HUES6 (cell line): ENCODE measurements around the gene ARNT2.

Source experiments
- H3K27ac ChIP-seq: 2 replicates; pipeline ENCODE4 v1.7.0; 2013; ENCODE audit warnings: low read depth, mild to moderate bottlenecking, low read length, inconsistent platforms
- H3K27me3 ChIP-seq: 2 replicates; pipeline ENCODE4 v1.6.1; 2013; ENCODE audit warnings: low read length; ENCODE audit not compliant: control insufficient read depth, insufficient read depth
- H3K36me3 ChIP-seq: 2 replicates; pipeline ENCODE4 v1.6.1; 2013; ENCODE audit warnings: low read length; ENCODE audit not compliant: control insufficient read depth, insufficient read depth
- H3K4me1 ChIP-seq: 2 replicates; pipeline ENCODE4 v1.6.1; 2013; ENCODE audit warnings: low read length; ENCODE audit not compliant: control insufficient read depth, insufficient read depth
- H3K4me3 ChIP-seq: 2 replicates; pipeline ENCODE4 v1.5.1; 2013; ENCODE audit warnings: low read depth, low read length
- H3K9ac ChIP-seq: one replicate; pipeline ENCODE4 v1.6.1; 2013; ENCODE audit warnings: mild to moderate bottlenecking, low read length
- H3K9me3 ChIP-seq: 2 replicates; pipeline ENCODE4 v1.6.1; 2013; ENCODE audit warnings: low read depth, low read length; ENCODE audit not compliant: control insufficient read depth, insufficient read depth

Gene ARNT2

DNA sequence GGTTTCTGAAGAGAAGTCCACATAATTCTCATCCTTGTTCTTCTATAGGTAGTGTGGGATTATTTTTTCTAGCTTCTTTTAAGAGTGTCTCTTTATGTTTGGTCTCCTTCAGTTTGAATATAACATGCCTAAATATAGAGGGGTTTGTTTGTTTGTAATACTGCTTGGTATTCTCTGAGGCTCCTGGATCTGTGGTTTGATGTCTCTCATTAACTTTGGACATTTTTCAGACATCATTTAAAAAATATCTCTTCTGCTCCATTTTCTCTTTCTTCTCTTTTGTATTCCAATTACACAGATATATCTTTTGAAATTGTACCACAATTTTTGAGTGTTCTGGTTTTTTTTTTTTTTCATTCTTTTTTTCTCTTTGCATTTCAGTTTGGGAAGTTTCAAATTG lies 113.1 kb downstream of the ARNT2 start:
- H3K27ac ChIP-seq: no peak overlapping the region
- no peaks in the 10 kb centered on the region for H3K4me1 ChIP-seq
- H3K9ac ChIP-seq: no peak overlapping the region
- no peak overlapping the region for H3K4me3 ChIP-seq
- H3K9me3 ChIP-seq: no peaks in the 10 kb centered on the region; the same call in 1 of the 2 replicates
- no peaks in the 10 kb centered on the region for H3K27me3 ChIP-seq
- H3K36me3 ChIP-seq: no peaks in the 10 kb centered on the region

DNA sequence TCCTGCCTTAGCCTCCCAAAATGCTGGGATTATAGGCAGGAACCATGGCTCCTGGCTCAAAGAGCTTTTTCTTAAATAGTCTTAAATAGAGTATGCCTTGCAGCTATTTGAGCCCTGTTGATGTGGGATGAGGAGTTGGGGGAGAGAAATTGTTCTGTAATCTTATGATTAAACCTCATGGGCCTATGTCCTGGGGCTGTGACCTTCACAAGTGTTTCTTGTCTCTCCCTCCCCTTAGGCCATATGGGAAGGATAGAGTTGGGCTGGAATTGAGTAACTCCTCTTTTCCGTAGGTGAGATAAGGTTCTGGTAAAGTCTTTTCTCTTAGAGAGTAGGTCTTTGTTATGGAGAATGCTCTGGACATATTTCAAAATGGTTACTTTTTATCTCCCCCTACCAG lies 114.3 kb downstream of the ARNT2 start:
- no peaks in the 10 kb centered on the region for H3K27me3 ChIP-seq
- no peak overlapping the region for H3K27ac ChIP-seq
- H3K9ac ChIP-seq: no peak overlapping the region
- no peaks in the 10 kb centered on the region for H3K4me1 ChIP-seq
- no peaks in the 10 kb centered on the region for H3K36me3 ChIP-seq
- H3K9me3 ChIP-seq: no peaks in the 10 kb centered on the region; the same call in 1 of the 2 replicates
- H3K4me3 ChIP-seq: no peak overlapping the region

DNA sequence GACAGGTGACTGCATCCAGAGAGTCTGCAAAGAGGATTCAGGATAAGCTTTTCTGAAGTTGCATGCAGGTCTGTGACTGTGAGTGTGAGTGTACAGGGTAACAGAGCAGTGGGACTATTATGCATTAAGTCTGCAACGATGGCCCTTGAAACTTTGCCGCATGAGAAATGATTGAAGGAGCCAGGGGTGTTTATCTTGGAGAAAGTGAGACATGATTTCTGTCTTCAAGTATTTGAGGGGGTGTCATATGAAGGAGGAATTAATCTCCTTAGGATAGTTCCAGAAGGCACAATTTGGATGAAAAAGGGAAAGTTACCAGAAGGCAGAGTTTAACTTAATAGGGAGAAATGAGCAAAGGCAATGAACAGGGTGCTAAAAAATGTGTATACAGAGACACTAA lies 119.6 kb downstream of the ARNT2 start:
- no peak overlapping the region for H3K4me3 ChIP-seq
- H3K27me3 ChIP-seq: no peaks in the 10 kb centered on the region
- no peaks in the 10 kb centered on the region for H3K36me3 ChIP-seq
- no peak overlapping the region for H3K9ac ChIP-seq
- no peaks in the 10 kb centered on the region for H3K4me1 ChIP-seq
- H3K27ac ChIP-seq: no peak overlapping the region
- no peaks in the 10 kb centered on the region for H3K9me3 ChIP-seq

DNA sequence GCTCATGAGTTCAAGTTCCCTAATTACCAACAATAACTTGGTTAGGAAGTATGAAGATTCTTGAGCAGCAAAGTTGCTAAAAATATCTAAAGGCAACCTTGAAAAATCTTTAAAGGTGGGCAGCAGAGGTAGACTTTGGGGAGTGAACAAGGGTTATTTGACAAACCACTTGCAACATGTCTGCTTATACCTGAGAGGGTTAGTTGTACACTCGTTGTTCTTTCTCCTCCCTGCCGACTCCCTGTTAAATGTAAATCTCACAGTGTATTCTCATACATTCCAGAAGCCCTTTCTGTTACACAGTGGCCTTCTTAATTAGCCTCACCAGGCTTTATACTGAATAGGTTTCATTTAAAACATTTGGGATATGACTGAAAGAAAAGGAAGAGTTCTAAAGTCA lies 121.7 kb downstream of the ARNT2 start:
- H3K4me3 ChIP-seq: no peak overlapping the region
- H3K4me1 ChIP-seq: no peaks in the 10 kb centered on the region
- no peaks in the 10 kb centered on the region for H3K9me3 ChIP-seq
- H3K27ac ChIP-seq: no peak overlapping the region
- no peak overlapping the region for H3K9ac ChIP-seq
- H3K27me3 ChIP-seq: no peaks in the 10 kb centered on the region
- no peaks in the 10 kb centered on the region for H3K36me3 ChIP-seq

DNA sequence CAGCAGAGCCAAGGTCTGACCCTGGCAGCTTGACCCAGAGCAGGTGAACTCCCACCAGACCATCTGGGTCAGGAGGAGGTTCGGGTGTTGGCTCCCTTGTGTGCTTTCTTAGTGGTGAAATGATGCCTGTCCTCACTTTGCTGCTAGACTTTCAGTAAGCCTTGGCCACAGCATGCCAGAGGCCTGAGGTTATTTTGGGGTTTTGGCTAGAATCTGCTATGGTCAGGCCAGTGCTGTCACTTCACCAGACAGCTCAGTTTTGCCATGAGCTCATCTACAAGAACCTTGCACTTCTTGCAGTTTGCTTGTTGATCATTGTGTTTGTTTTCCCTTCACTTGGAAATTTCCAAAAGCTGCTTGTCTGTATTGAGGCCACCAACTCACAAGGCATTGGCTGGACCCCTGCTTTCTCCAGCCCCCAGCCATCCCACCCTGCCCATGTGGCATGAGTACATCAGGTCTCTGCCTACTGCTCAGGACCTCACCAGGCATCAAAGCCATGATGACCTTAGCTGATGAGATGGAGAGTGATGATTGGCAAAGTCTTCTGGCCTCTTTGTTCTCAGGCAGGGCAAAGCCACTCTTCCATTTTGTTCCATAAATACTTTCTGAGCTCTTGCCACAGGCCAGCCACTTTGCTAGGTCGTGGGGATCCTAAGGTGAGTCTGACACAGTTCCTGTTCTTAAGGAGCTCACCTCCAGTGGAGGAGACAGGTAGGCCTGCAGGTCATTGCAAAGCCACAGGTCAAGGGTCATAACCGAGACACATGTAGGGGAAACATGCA lies 122.6 kb downstream of the ARNT2 start:
- no peaks in the 10 kb centered on the region for H3K36me3 ChIP-seq
- H3K9me3 ChIP-seq: no peaks in the 10 kb centered on the region
- H3K4me1 ChIP-seq: no peaks in the 10 kb centered on the region
- H3K9ac ChIP-seq: no peak overlapping the region
- no peaks in the 10 kb centered on the region for H3K27me3 ChIP-seq
- no peak overlapping the region for H3K27ac ChIP-seq
- H3K4me3 ChIP-seq: no peak overlapping the region

DNA sequence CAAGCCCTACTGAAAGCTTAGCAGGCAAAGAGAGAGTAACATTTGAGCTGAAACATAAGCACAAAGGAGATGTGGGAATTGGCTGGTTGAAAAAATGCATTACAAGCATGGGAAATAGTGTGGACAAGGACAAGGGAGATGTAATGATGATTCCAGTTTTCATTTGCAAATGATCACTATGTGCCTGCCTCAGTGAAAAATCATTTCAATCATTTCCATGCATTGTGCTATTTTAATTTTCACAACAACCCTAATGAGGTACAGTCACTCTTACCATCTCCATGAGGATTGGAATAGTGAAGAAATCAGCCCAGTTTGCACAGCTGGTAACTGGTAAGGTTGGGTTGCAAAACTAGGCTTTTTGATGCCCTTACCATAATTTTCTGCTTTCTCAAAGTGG lies 123.2 kb downstream of the ARNT2 start:
- Histone ChIP-seq H3K4me1 (no peaks in the 10 kb centered on the region), H3K9ac (no peak overlapping the region), H3K36me3 (no peaks in the 10 kb centered on the region), H3K4me3 (no peak overlapping the region), H3K27ac (no peak overlapping the region), H3K27me3 (no peaks in the 10 kb centered on the region), H3K9me3 (no peaks in the 10 kb centered on the region)

DNA sequence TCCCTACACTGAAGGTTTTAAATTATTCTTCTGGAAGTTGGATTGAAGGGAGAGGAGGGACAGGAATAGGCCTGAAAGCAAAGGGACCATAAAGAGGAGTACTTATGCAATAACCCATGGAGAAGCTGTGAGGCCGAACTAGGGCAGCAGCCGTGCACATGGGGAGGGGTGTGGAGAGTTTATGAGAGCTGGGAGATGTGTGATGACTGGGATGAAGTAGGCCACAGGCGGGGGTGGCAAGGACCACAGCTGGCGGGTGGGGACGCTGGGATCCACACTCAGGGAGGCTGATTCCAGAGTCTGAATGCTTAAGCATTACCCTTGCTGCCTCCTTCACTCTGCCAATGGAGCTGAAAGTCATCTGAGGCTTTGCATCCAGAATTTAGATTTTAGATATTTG lies 123.8 kb downstream of the ARNT2 start:
- Histone ChIP-seq H3K36me3 (no peaks in the 10 kb centered on the region), H3K27ac (no peak overlapping the region), H3K4me3 (no peak overlapping the region), H3K9ac (no peak overlapping the region), H3K4me1 (no peaks in the 10 kb centered on the region), H3K27me3 (no peaks in the 10 kb centered on the region), H3K9me3 (no peaks in the 10 kb centered on the region; the same call in 1 of the 2 replicates)

DNA sequence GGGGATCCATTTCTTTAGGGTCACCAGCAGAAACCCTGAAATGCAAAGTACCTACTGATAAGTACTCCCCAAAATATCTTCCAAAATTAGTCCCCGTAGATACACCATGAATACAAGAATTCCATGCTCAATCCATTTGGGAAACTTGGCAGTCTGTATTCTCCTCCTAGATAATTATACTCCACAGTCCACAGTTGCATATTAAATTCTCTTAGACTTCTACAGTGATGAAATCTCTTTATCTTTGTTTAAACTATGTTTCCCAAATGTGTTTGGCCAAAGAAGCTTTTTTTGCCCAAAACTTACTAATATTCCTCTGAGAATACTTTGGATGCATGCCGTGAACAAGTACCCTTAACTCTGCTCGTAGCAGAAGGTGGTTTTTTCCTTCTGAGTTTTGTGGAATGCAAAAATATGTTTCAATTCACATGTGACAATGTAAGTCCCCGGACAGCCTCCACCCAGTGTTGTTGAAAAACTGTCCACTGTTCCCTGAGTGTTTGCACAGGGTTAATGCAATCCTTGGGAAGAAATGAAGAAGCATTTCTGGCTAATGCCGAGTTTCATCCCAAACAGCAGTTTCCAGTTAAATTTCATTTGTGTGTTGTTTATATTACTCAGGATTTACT lies 126.7 kb downstream of the ARNT2 start:
- Histone ChIP-seq H3K36me3 (no peaks in the 10 kb centered on the region), H3K9me3 (peaks cover 17% of the 10 kb centered on the region), H3K9ac (no peak overlapping the region), H3K4me3 (no peak overlapping the region), H3K27ac (no peak overlapping the region), H3K4me1 (peaks cover 1% of the 10 kb centered on the region), H3K27me3 (no peaks in the 10 kb centered on the region)

DNA sequence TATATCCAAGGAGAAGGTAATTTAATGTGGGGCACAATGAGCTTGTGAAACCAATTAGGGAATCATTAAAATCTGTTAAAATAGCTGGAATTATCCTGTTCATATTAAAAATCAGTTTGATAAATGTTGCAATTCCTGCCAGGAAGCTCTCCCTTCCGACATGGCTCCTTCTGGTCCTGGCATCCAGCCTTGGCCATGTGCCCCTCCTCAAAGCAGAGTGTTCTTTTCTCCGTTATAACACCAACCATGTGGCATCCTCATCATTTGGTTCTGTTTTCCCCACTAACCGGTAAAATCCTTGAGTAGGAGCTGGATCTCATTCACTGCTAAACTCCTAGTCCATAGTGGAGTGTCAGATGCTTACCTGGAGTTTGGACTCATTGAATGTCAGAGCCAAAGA lies 127.2 kb downstream of the ARNT2 start:
- Histone ChIP-seq H3K4me3 (no peak overlapping the region), H3K27ac (no peak overlapping the region), H3K9ac (no peak overlapping the region), H3K4me1 (peaks cover 6% of the 10 kb centered on the region), H3K9me3 (peaks cover 19% of the 10 kb centered on the region), H3K27me3 (no peaks in the 10 kb centered on the region), H3K36me3 (no peaks in the 10 kb centered on the region)

DNA sequence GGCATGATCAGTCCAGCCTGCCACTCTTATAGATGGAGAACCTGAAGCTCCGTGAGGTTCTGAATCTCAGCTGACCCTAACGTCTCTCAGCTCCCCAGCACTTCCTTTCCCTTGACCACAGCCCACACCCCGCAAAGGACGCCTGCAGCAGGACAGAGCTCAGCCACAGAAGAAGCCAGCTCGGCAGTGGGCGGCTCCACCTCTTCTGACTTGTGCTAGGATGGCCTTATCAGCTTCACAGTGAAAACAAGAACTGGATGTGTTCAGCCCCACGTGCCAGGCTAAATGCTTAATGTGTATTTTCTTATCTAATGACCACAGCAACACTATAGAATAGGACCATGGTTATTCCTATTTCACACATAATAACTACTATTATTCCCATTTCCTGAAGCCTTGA lies 127.6 kb downstream of the ARNT2 start:
- H3K9ac ChIP-seq: no peak overlapping the region
- no peak overlapping the region for H3K4me3 ChIP-seq
- peaks cover 11% of the 10 kb centered on the region for H3K4me1 ChIP-seq
- no peaks in the 10 kb centered on the region for H3K27me3 ChIP-seq
- peaks cover 19% of the 10 kb centered on the region for H3K9me3 ChIP-seq
- H3K27ac ChIP-seq: no peak overlapping the region
- no peaks in the 10 kb centered on the region for H3K36me3 ChIP-seq

DNA sequence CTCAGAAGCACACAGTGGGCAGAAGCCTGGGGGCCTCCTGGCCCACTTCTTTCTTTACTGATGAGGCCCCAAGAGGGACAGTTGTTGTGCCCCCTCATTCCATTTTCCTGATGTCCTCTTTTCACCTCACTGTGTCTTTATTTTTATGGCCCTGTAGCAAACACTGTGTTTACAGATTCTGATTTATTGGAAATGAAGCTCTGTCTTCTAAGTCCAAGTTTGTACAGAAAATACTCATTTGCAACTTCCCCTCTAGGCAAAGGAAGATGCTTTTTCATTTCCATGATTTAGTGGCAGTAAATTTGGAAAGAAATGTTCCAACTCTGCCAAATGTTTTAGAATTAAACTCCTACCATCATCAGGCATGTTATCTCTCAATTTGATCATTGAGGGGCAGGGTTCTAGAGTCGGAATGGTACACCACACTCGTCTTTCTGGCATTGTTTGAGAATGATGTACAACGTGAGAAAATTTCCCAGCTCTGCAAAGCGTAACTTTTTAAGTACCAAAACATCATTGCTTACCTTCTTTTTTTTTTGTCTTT lies 129.7 kb downstream of the ARNT2 start:
- H3K9ac ChIP-seq: no peak overlapping the region
- no peaks in the 10 kb centered on the region for H3K36me3 ChIP-seq
- peaks cover 19% of the 10 kb centered on the region for H3K9me3 ChIP-seq
- no peak overlapping the region for H3K4me3 ChIP-seq
- H3K4me1 ChIP-seq: peaks cover 12% of the 10 kb centered on the region
- no peak overlapping the region for H3K27ac ChIP-seq
- H3K27me3 ChIP-seq: no peaks in the 10 kb centered on the region
